ENCODE measurements around the gene BOD1. TPM values are rescaled to one million over a fixed set of nuclear protein-coding genes. Genes with fewer than 3 reads are reported as not detected.

The BOD1 gene
- polyA plus RNA-seq, 2 of the 4 experiments (the other 2 are of a cell fraction): 59.1 to 102 TPM

DNA sequence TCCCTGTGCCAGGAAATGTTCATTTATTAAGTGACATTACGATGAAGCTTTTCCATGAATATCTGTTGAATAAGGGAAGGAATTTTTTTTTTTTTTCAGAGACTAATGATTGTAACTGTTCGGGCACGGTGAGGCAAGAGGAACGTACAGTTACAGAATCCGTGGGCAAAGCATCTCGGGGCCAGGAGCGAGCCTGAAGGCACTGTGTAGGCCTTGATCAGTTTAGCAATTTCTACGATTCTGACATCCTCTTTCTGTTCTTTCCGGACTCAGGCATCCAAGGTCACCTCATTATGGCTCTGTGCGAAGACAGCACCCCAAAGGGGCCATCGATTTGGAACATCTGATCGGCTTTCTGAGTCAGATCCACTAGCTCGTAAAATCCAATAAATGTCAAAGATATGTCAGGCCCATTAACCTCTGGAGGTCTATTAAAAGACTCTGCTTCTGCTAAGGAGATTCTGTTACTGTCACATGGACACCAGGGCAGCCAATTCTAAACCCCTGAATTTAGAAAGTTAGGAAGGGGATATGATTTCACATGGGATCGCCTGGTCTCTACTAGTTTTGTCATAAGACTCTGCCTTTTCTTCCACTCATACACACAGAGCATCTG, 41.4 kb upstream of the BOD1 start:
- 80% methylated on average over 14 of the region's 14 CpGs for WGBS (ENCODE audit: missing lambda C conversion rate)
- Histone ChIP-seq H3K9me3 (peaks cover 13% of the 10 kb centered on the region), H3K27ac (no peak overlapping the region), H3K4me1 (no peaks in the 10 kb centered on the region), H3K4me3 (no peak overlapping the region), H3K4me2 (no peak overlapping the region)
- FAIRE-seq (no peak), DNase-seq (ENCODE audit: low read depth in 1 of 2, low spot score in 1 of 2) (no peak), ATAC-seq (no peak)
- ChIA-PET CTCF (interaction anchor here (1.1 to 2.0 kb wide), 2 partner anchors 23 to 168 kb away, joined by 3 to 6 read pairs; no protein-coding TSS in a partner anchor), POLR2A (no interaction called here)
- TF ChIP-seq EHF (CRISPR knock-in tag; IDR thresholded peaks at IDR 0.05): no peak

DNA sequence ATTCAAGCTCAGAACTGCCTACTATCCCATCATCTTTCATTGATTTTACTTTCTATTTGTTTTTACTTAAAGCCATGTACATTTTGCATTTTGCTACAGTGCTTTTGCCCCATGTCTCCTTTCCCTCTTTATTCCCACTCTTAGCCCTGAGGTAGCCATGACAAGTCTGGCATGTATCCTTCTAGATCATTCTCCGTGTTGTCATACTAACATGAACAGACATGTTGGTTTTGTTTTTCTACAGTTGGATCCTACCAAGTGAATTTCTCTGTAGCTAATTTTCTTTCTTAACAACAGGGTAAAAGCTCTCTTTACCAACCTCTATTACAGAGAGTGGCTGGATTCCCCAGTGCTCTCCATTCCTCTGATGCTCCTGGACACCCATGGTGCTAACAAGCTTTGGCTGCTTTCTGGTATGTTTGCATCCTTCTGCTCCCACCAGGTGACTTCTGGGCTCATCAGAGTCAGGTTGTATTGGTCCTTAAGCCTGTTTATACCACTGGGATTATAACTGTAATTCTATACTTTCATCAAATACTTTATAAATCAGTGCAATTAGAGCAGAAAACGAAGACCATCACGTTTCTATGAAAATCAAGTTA, 38.8 kb upstream of the BOD1 start:
- TF ChIP-seq HOXB5 (CRISPR knock-in tag; IDR thresholded peaks at IDR 0.05): no peak
- 63% methylated on average over 3 of the region's 3 CpGs for WGBS (ENCODE audit: missing lambda C conversion rate)
- H3K4me3 ChIP-seq: no peak overlapping the region
- H3K4me1 ChIP-seq: no peaks in the 10 kb centered on the region
- H3K4me2 ChIP-seq: no peak overlapping the region
- DNase-seq (ENCODE audit: low read depth in 1 of 2, low spot score in 1 of 2) (no peak), ATAC-seq (no peak), FAIRE-seq (no peak)
- H3K9me3 ChIP-seq: peaks cover 17% of the 10 kb centered on the region
- ChIA-PET POLR2A (no interaction called here), CTCF (interaction anchor here (1.3 to 2.0 kb wide), 3 partner anchors 9 to 36 kb away, joined by 3 to 5 read pairs (median 3); no protein-coding TSS in a partner anchor)
- H3K27ac ChIP-seq: no peak overlapping the region

DNA sequence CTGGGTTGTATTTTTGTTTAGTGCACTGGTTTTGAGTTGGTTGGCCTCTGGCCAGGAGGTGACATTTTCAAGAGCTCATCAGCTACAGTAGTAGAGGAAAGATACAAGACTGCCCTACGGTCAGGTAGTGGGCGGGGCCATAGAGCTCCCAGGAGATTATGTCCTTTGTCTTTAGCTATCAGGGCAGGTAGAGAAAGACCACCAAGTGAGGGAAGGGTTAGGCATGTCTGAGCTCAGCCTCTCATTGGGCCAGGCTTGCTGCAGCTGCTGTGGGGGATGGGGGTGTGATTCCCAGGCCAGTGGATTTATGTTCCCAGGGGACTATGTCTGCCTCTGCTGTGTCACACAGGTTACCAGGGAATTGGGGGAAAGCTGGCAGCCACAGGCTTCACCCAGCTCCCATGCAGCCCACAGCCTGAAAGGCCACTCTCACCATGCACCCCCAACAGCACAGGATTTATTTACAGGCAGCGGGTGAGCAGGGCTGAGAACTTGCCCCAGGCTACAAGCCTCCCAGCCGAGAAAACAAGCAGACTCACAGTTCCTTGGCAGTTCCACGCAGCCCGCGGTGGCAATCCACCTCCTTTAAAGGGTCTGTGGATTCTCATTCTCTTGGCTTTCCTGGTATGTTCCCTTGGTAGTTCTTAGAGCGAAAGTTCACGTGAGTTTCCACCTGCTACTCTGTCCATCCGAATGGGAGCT, 37.5 kb upstream of the BOD1 start:
- H3K4me2 ChIP-seq: no peak overlapping the region
- ChIA-PET POLR2A (no interaction called here), CTCF (interaction anchor here (0.9 to 1.2 kb wide), 3 partner anchors 23 to 392 kb away, joined by 3 read pairs; partner anchors contain the start of gene NSG2)
- no peak overlapping the region for H3K27ac ChIP-seq
- ATAC-seq (no peak), DNase-seq (ENCODE audit: low read depth in 1 of 2, low spot score in 1 of 2) (no peak), FAIRE-seq (no peak)
- H3K4me1 ChIP-seq: no peaks in the 10 kb centered on the region
- H3K9me3 ChIP-seq: peaks cover 12% of the 10 kb centered on the region
- WGBS (ENCODE audit: missing lambda C conversion rate): 82% methylated on average over 10 of the region's 10 CpGs
- H3K4me3 ChIP-seq: no peak overlapping the region
- no peak for TF ChIP-seq HDAC2 (IDR thresholded peaks at IDR 0.05)
- no peak for TF ChIP-seq FOSL2 (IDR thresholded peaks at IDR 0.05)
- no peak for TF ChIP-seq FOSL2 (CRISPR knock-in tag; IDR thresholded peaks at IDR 0.05)
- TF ChIP-seq, protein P1, sequence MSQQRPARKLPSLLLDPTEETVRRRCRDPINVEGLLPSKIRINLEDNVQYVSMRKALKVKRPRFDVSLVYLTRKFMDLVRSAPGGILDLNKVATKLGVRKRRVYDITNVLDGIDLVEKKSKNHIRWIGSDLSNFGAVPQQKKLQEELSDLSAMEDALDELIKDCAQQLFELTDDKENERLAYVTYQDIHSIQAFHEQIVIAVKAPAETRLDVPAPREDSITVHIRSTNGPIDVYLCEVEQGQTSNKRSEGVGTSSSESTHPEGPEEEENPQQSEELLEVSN (IDR thresholded peaks at IDR 0.05; ENCODE audit: borderline replicate concordance, low read depth): no peak
- TF ChIP-seq ZNF302 (CRISPR knock-in tag; IDR thresholded peaks at IDR 0.05): no peak
- TF ChIP-seq BHLHE40 (IDR thresholded peaks at IDR 0.05; ENCODE audit: low read depth, low read length): no peak
- TF ChIP-seq GATA3 (IDR thresholded peaks at IDR 0.05; ENCODE audit: borderline replicate concordance): no peak
- no peak for TF ChIP-seq EHF (CRISPR knock-in tag; IDR thresholded peaks at IDR 0.05)
- no peak for TF ChIP-seq ZFP36 (IDR thresholded peaks at IDR 0.05; ENCODE audit: borderline replicate concordance, partially characterized antibody)
- TF ChIP-seq TFCP2L1 (CRISPR knock-in tag; IDR thresholded peaks at IDR 0.05): no peak
- TF ChIP-seq, protein P2, sequence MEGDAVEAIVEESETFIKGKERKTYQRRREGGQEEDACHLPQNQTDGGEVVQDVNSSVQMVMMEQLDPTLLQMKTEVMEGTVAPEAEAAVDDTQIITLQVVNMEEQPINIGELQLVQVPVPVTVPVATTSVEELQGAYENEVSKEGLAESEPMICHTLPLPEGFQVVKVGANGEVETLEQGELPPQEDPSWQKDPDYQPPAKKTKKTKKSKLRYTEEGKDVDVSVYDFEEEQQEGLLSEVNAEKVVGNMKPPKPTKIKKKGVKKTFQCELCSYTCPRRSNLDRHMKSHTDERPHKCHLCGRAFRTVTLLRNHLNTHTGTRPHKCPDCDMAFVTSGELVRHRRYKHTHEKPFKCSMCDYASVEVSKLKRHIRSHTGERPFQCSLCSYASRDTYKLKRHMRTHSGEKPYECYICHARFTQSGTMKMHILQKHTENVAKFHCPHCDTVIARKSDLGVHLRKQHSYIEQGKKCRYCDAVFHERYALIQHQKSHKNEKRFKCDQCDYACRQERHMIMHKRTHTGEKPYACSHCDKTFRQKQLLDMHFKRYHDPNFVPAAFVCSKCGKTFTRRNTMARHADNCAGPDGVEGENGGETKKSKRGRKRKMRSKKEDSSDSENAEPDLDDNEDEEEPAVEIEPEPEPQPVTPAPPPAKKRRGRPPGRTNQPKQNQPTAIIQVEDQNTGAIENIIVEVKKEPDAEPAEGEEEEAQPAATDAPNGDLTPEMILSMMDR (IDR thresholded peaks at IDR 0.05): no peak
- no peak for TF ChIP-seq NFE2L2 (conservative IDR thresholded peaks at IDR 0.05; ENCODE audit: low read length)
- TF ChIP-seq KDM5A (IDR thresholded peaks at IDR 0.05): no peak
- TF ChIP-seq, protein P3, sequence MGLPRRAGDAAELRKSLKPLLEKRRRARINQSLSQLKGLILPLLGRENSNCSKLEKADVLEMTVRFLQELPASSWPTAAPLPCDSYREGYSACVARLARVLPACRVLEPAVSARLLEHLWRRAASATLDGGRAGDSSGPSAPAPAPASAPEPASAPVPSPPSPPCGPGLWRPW (IDR thresholded peaks at IDR 0.05): no peak
- TF ChIP-seq ESRRA (IDR thresholded peaks at IDR 0.05; ENCODE audit: borderline replicate concordance, low read length): no peak
- no peak for TF ChIP-seq CBX2 (IDR thresholded peaks at IDR 0.05; ENCODE audit: borderline replicate concordance, low read depth)
- TF ChIP-seq ZC3H11A (IDR thresholded peaks at IDR 0.05): no peak

Data from A549 (cell line).